ENCODE data around the gene GNG7. TPM values are rescaled to one million over a fixed set of nuclear protein-coding genes. Genes with fewer than 3 reads are reported as not detected.
"Not testable (repeated sequence)": the region's sequence is repeated elsewhere in the genome, so short reads cannot be mapped to it uniquely, and the experiment has no call there.

GNG7 gene
- total RNA-seq, 2 experiments from 2014 or later, result 0.08 to 0.13 TPM

DNA sequence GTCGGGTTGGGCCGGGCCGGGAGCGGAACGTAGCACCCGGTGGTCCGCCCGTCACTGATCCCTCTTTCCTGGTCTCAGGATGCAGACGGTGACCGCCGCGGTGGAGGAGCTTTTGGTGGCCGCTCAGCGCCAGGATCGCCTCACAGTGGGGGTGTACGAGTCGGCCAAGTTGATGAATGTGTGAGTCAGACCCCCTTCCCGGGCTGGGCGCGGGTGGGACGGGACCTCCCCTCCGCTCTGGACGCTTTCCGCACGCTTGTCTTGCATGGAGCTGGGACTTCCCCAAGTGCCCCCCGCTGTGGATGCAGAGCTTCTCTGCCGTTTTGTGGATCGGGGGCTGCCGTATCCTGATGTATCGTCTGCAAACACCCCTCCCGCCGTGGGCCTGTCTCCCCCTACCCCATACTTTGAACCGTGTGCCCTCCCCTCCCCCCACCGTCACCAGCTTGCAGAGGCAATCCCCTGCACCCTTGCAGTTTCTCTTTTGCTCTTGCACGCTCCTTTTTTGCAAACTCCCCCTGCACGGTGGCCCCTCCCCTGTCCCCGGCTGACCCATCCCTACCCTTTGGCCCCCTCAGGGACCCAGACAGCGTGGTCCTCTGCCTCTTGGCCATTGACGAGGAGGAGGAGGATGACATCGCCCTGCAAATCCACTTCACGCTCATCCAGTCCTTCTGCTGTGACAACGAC lies 225.9 kb downstream of the GNG7 start:
- Mint-ChIP-seq H3K36me3 (ENCODE audit: low read depth) (peaks cover 27% of the 10 kb centered on the region), H3K27ac (peak overlapping the region; percentile 95), H3K9me3 (ENCODE audit: insufficient read depth) (no peaks in the 10 kb centered on the region), H3K27me3 (ENCODE audit: low read depth) (no peaks in the 10 kb centered on the region), H3K4me1 (ENCODE audit: low read depth) (peaks cover 23% of the 10 kb centered on the region), H3K4me3 (peak overlapping the region; percentile 86)
- ChIA-PET CTCF (interaction anchor here (0.6 to 6.6 kb wide), 24 partner anchors 12 to 241 kb away, joined by 3 to 162 read pairs (median 6); partner anchors contain the start of genes LMNB2 and PLEKHJ1), POLR2A (interaction anchor here (0.6 to 5.3 kb wide), 55 partner anchors 8 to 584 kb away, joined by 3 to 143 read pairs (median 6); partner anchors contain the start of genes AP3D1, LMNB2, LSM7 and PLEKHJ1)
- peak; percentile 13 for ATAC-seq
- peak; percentile 74 for DNase-seq

DNA sequence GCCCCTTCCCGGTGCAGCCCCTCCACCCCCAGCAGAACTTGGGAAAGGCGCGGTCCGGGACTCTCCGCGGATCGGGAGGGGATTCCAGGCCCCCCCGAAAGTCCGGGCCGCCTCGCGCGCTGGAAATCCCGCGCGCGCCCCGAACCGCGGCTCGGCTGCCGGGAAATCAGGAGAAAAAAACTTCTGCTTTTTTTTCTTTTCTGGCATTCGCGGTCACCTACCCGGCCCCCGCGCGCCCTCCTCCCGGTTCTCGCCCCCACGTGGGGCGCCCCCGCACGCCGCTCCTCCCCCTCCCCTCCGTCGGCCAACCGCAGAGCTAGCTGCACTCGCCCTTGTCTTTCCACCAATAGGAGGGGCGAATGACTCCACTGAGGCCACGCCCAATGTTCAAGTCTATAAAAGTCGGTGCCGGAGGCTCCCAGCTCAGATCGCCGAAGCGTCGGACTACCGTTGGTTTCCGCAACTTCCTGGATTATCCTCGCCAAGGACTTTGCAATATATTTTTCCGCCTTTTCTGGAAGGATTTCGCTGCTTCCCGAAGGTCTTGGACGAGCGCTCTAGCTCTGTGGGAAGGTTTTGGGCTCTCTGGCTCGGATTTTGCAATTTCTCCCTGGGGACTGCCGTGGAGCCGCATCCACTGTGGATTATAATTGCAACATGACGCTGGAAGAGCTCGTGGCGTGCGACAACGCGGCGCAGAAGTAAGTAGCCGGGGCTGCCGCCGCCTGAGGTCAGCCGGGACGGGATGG lies 226.6 kb downstream of the GNG7 start, which contains the start of gene GADD45B:
Gene GADD45B (plus strand): TSS at position 426 of the 749 bp plus-strand sequence. CDS start 232 bp downstream, at position 658.
- Mint-ChIP-seq H3K9me3 (ENCODE audit: insufficient read depth) (no peaks in the 10 kb centered on the region), H3K4me1 (ENCODE audit: low read depth) (peaks cover 23% of the 10 kb centered on the region), H3K4me3 (peak within 1 kb of the TSS; percentile 86), H3K27me3 (ENCODE audit: low read depth) (peaks cover 2% of the 10 kb centered on the region), H3K27ac (peak within 1 kb of the TSS; percentile 95), H3K36me3 (ENCODE audit: low read depth) (peaks cover 27% of the 10 kb centered on the region)
- peak; percentile 98 for DNase-seq
- CTCF ChIA-PET, result interaction anchor here (0.8 to 6.6 kb wide), 25 partner anchors 11 to 240 kb away, joined by 3 to 162 read pairs (median 5); partner anchors contain the start of genes LMNB2 and PLEKHJ1
- peak; percentile 52 for ATAC-seq
- POLR2A ChIA-PET, result interaction anchor here (0.6 to 5.3 kb wide), 60 partner anchors 9 to 594 kb away, joined by 3 to 143 read pairs (median 5); partner anchors contain the start of genes AP3D1, LMNB2, LSM7 and PLEKHJ1

DNA sequence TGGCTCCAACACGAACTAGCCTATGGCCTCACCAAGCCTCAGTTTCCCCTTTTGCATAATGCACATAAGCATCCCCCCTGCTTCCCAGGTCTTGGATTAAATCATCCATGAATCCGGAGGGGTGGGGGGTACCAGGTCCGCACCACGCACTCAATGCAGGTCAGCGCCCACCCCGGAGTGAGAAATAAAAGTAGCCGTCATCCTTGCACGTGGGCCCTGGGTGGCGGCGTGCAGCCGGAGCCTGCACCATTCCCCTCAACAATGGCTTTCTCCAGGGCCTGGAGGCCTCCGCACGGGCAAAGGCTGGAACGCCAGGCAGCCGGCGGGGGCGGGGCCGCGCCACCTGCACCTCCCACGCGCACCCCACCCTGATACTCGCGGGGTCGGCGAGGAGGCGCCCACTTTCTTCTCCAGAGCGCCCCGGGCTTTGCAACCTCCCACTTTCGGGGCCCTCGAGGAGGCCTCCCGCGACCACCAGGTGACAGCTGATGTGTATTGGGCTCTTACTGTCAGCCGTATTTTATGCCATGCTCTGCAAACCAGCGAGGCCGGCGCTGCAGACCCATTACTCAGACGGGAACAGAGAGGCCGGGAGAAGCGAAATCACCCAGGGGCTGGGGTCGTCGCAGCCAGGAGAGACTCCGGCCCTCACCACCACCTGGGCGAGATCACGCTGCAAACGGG lies 227.3 kb downstream of the GNG7 start:
- peaks cover 27% of the 10 kb centered on the region for H3K36me3 Mint-ChIP-seq (ENCODE audit: low read depth)
- DNase-seq (peak; percentile 70), ATAC-seq (peak; percentile 11)
- ChIA-PET CTCF (interaction anchor here (0.8 to 6.6 kb wide), 21 partner anchors 10 to 164 kb away, joined by 3 to 162 read pairs (median 5); partner anchors contain the start of gene LMNB2), POLR2A (interaction anchor here (0.5 to 5.3 kb wide), 50 partner anchors 9 to 730 kb away, joined by 3 to 143 read pairs (median 6); partner anchors contain the start of genes LMNB2, LSM7 and PLEKHJ1)
- peaks cover 2% of the 10 kb centered on the region for H3K27me3 Mint-ChIP-seq (ENCODE audit: low read depth)
- H3K9me3 Mint-ChIP-seq (ENCODE audit: insufficient read depth), result no peaks in the 10 kb centered on the region
- H3K4me3 Mint-ChIP-seq, result peak overlapping the region; percentile 86
- H3K4me1 Mint-ChIP-seq (ENCODE audit: low read depth), result peaks cover 23% of the 10 kb centered on the region
- H3K27ac Mint-ChIP-seq, result peak overlapping the region; percentile 71

DNA sequence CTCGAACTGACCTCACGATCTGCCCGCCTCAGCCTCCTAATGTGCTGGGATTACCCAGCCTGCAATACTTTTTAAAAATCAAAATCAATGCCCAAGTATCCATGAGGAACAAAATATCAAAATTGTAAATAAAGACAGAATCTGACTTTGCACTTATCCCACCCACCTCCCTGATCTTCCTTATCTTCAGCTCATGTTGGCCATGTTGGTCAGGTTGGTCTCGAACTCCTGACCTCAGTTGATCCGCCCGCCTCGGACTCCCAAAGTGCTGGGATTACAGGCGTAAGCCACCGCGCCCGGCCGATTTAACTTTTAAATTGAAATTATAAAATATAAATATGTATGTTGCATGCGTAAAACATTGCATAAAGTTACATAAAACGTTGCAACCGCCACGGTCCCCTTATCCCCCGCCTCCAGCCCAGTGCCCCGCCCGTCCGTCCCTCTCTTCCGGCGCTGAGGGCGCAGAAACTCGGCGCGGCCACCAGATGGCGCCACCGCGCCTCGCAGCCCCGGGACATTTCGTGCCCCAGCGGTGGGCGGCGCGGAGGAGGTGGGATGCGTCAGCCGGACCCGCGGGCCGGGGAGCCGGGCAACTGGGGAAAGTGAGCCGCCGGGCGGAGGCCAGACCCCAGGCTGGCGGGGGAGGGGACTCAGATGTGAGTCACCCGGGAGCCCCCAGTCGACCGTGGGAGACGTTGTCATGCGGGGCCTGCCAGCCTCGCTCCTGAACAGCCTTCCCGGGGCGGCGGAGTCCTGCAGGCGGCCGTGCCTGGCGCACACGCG lies 228.1 kb downstream of the GNG7 start:
- Mint-ChIP-seq H3K27ac (peak overlapping the region; percentile 46), H3K4me3 (peak overlapping the region; percentile 86), H3K27me3 (ENCODE audit: low read depth) (peaks cover 2% of the 10 kb centered on the region), H3K4me1 (ENCODE audit: low read depth) (peaks cover 20% of the 10 kb centered on the region), H3K36me3 (ENCODE audit: low read depth) (peaks cover 27% of the 10 kb centered on the region), H3K9me3 (ENCODE audit: insufficient read depth) (no peaks in the 10 kb centered on the region)
- ATAC-seq, result peak; percentile 31
- peak; percentile 90 for DNase-seq
- POLR2A ChIA-PET, result interaction anchor here (0.5 to 5.3 kb wide), 7 partner anchors 87 to 731 kb away, joined by 3 to 143 read pairs (median 58); no protein-coding TSS in a partner anchor
- CTCF ChIA-PET, result interaction anchor here (0.6 to 6.6 kb wide), 19 partner anchors 13 to 275 kb away, joined by 3 to 162 read pairs (median 4); partner anchors contain the start of gene LMNB2

DNA sequence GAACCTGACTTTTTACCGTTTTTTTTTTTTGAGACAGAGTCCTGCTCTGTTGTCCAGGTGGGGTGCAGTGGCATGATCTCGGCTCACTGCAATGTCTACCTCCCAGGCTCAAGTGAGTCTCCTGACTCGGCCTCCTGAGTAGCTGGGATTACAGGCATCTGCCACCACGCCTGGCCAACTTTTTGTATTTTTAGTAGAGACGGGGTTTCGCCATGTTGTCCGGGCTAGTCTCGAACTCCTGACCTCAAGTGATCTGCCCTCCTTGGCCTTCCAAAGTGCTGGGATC lies 232.6 kb downstream of the GNG7 start:
- CTCF ChIA-PET, result interaction anchor here (1.4 to 2.7 kb wide), 6 partner anchors 13 to 151 kb away, joined by 3 to 20 read pairs (median 7); partner anchors contain the start of gene LMNB2
- ATAC-seq; H3K4me3 Mint-ChIP-seq; H3K36me3 Mint-ChIP-seq (ENCODE audit: low read depth); H3K27me3 Mint-ChIP-seq (ENCODE audit: low read depth); H3K9me3 Mint-ChIP-seq (ENCODE audit: insufficient read depth); POLR2A ChIA-PET; DNase-seq: not testable (repeated sequence)
- H3K4me1 Mint-ChIP-seq (ENCODE audit: low read depth), result peaks cover 22% of the 10 kb centered on the region
- H3K27ac Mint-ChIP-seq, result peak overlapping the region; percentile 56

DNA sequence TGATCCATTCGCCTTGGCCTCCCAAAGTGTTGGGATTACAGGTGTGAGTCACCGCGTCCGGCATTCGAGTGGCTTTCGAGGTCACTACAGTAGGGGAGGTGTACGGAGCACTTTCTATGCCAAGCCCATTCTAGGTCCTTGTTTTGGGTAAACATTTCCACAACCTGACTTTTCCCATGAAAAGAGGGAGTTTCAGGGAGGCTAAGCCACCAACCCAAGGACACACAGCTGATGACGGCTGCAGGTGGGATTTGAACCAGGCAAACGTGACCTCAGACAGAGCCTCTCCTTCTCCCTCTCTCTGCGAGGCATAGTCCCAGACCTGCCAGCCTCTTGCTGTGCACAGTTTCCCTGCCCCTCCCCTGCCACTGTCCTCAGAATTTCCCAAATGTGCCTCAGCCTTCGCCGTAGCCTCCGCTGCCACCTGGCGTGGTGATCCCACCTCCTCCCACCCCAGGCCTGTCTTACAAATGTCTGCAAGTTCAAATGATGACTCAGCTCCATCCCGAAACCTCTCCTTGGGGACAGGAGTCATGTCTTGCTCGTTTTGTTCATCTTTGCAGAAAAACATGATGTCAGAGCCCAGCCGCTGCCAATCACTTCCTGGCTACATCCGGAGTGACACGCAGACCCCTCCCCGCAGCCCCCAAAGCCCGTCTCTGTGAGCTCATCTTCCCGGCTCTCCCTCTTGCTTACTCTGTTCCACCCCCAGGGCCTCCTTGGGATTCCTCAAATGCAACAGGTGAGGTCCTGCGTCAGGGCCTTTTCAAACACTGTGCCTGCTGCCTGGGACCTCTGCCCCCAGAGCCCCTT lies 233.2 kb downstream of the GNG7 start:
- Mint-ChIP-seq H3K27ac (peak overlapping the region; percentile 56), H3K9me3 (ENCODE audit: insufficient read depth) (no peaks in the 10 kb centered on the region), H3K4me3 (no peak overlapping the region), H3K4me1 (ENCODE audit: low read depth) (peaks cover 21% of the 10 kb centered on the region), H3K27me3 (ENCODE audit: low read depth) (peaks cover 2% of the 10 kb centered on the region), H3K36me3 (ENCODE audit: low read depth) (no peaks in the 10 kb centered on the region)
- ChIA-PET POLR2A (interaction anchor here (0.6 kb wide), 1 partner anchor 1536 kb away, joined by 3 read pairs; no protein-coding TSS in a partner anchor), CTCF (interaction anchor here (1.0 to 2.8 kb wide), 8 partner anchors 13 to 313 kb away, joined by 3 to 20 read pairs (median 7); partner anchors contain the start of gene LMNB2)
- DNase-seq (peak; percentile 57), ATAC-seq (peak; percentile 16)

DNA sequence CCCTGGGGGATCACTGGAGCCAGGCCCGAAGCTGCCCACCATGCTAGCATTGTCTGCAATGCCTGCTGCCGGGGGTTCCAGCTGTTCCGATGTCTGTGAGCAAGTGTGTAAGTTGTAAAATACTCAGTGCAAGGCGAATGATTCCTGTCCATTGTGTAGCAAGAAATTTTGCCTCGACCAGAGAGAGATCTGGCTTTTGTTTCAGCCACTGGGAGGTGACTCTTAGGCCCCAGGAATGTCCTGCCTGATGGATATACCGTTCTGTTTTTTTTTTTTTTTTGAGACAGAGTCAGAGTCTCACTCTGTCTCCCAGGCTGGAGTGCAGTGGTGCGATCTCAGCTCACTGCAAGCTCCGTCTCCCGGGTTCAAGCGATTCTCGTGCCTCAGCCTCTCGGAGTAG lies 233.9 kb downstream of the GNG7 start:
- peaks cover 21% of the 10 kb centered on the region for H3K4me1 Mint-ChIP-seq (ENCODE audit: low read depth)
- H3K27ac Mint-ChIP-seq, result no peak overlapping the region
- no peaks in the 10 kb centered on the region for H3K9me3 Mint-ChIP-seq (ENCODE audit: insufficient read depth)
- H3K4me3 Mint-ChIP-seq, result no peak overlapping the region
- ChIA-PET CTCF (interaction anchor here (1.0 to 2.8 kb wide), 5 partner anchors 12 to 313 kb away, joined by 3 to 11 read pairs (median 6); partner anchors contain the start of gene LMNB2), POLR2A (interaction anchor here (0.6 kb wide), 1 partner anchor 1537 kb away, joined by 3 read pairs; no protein-coding TSS in a partner anchor)
- no peak for DNase-seq
- H3K36me3 Mint-ChIP-seq (ENCODE audit: low read depth), result no peaks in the 10 kb centered on the region
- no peak for ATAC-seq
- H3K27me3 Mint-ChIP-seq (ENCODE audit: low read depth), result peaks cover 2% of the 10 kb centered on the region

DNA sequence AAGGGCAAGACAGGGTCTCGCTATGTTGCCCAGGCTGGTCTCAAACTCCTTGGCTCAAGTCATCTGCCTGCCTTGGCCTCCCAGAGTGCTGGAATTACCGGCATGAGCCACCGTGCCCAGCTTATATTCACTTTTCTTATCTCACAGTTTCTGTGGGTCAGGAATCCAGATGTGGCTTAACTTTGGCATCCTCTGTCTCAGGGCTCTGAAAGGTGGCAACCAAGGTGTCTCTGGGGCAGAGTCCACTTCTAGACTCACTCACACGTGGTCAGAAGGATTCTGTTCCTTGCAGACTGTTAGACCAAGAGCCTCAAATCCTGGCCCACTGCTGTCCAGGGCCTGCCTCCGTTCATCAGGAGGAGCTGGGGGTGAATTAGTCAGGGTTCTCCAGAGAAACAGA lies 238.1 kb downstream of the GNG7 start:
- Mint-ChIP-seq H3K27ac (no peak overlapping the region), H3K9me3 (ENCODE audit: insufficient read depth) (no peaks in the 10 kb centered on the region), H3K4me3 (no peak overlapping the region), H3K36me3 (ENCODE audit: low read depth) (peaks cover 3% of the 10 kb centered on the region), H3K4me1 (ENCODE audit: low read depth) (peaks cover 30% of the 10 kb centered on the region), H3K27me3 (ENCODE audit: low read depth) (no peaks in the 10 kb centered on the region)
- ChIA-PET CTCF (interaction anchor here (1.0 to 4.2 kb wide), 6 partner anchors 11 to 173 kb away, joined by 3 to 21 read pairs (median 4); partner anchors contain the start of gene GADD45B), POLR2A (interaction anchor here (1.0 to 5.7 kb wide), 2 partner anchors 13 to 145 kb away, joined by 5 to 46 read pairs; partner anchors contain the start of gene GADD45B)
- DNase-seq, result no peak
- ATAC-seq, result no peak

DNA sequence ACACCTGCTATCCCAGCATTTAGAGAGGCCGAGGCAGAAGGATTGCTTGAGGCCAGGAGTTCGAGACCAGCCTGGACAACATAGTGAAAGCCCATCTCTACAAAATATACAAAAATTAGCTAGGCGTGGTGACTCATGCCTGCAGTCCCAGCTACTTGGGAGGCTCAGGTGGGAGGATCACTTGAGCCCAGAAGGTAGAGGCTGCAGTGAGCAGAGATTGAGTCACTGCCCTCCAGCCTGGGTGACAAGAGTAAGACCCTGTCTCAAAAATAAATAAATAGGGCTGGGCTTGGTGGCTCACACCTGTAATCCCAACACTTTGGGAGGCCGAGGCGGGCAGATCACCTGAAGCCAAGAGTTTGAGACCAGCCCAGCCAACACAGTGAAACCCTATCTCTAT lies 238.8 kb downstream of the GNG7 start:
- CTCF ChIA-PET, result interaction anchor here (1.0 to 4.2 kb wide), 4 partner anchors 89 to 155 kb away, joined by 3 to 21 read pairs (median 4); no protein-coding TSS in a partner anchor
- not testable (repeated sequence) for H3K9me3 Mint-ChIP-seq (ENCODE audit: insufficient read depth); DNase-seq; ATAC-seq; H3K36me3 Mint-ChIP-seq (ENCODE audit: low read depth); H3K27me3 Mint-ChIP-seq (ENCODE audit: low read depth)
- Mint-ChIP-seq H3K27ac (peak overlapping the region; percentile 69), H3K4me1 (ENCODE audit: low read depth) (peaks cover 23% of the 10 kb centered on the region), H3K4me3 (peak overlapping the region; percentile 53)
- POLR2A ChIA-PET, result interaction anchor here (1.0 to 5.7 kb wide), 3 partner anchors 13 to 147 kb away, joined by 4 to 46 read pairs (median 5); partner anchors contain the start of gene GADD45B
